BLaER1 (cell line): ENCODE measurements around the gene KRT37.

Source experiments
- H3K27ac ChIP-seq: shearing (Covaris generic); formaldehyde crosslinking; 2 replicates; pipeline ENCODE4 v1.8.1; 2022
- H3K27me3 ChIP-seq: shearing (Covaris generic); formaldehyde crosslinking; 2 replicates; pipeline ENCODE4 v1.8.1; 2022
- H3K36me3 ChIP-seq: shearing (Covaris generic); formaldehyde crosslinking; 2 replicates; pipeline ENCODE4 v1.8.1; 2022
- H3K4me1 ChIP-seq: shearing (Covaris generic); formaldehyde crosslinking; 2 replicates; pipeline ENCODE4 v1.8.1; 2022
- H3K4me2 ChIP-seq: shearing (Covaris generic); formaldehyde crosslinking; 2 replicates; pipeline ENCODE4 v1.8.1; 2022
- H3K4me3 ChIP-seq: shearing (Covaris generic); formaldehyde crosslinking; 2 replicates; pipeline ENCODE4 v1.8.1; 2022
- H3K9ac ChIP-seq: shearing (Covaris generic); formaldehyde crosslinking; 2 replicates; pipeline ENCODE4 v1.8.1; 2022
- H3K9me3 ChIP-seq: shearing (Covaris generic); formaldehyde crosslinking; 2 replicates; pipeline ENCODE4 v1.8.1; 2022
- H4K20me1 ChIP-seq: shearing (Covaris generic); formaldehyde crosslinking; 2 replicates; pipeline ENCODE4 v1.8.1; 2022
- Cebpa-rat ChIP-seq: shearing (Covaris generic); IDR thresholded peaks from 2 replicates; pipeline ENCODE4 v1.8.1; 2022

KRT37 gene

DNA sequence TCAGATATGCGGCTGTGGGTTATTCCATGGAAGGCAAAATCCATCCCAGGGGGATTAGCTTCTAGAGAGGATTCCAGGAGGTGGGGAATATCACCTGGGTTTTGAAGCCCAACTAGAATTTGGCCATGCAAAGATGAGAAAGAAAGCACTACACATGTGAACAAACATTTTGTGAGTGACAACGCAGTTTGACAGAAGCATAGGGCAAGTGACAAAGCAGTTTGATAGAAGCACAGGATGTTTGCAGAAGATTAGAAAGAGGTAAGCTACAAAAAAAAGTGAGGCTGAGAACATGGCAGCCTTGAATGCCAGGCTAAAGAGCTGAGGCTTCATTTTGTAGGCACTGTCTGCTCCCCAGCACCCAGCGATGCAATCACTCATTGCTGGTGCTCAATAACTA is 28.7 kb upstream of the KRT37 start:
- no peaks in the 10 kb centered on the region for H3K27me3 ChIP-seq
- no peak for TF ChIP-seq Cebpa-rat

DNA sequence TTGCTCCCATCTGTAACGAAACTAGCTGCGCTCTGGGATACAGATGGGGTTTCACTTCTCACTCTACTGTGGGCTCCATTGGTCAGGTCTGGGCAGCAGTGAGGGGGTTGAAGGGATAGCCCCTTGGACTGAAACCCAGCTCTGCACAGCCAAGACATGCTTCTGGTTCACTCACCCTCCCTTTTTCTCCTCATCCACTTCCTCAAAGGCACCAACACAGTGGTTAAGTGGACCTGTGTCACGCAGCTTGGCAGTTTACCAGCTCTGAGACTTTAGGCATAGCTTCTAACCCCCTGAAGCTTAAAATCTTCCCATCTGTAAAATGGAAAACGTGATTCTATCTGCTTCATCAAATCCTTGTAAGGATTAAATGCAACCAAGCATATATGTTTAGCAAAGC is 27.9 kb upstream of the KRT37 start:
- H4K20me1 ChIP-seq = no peaks in the 10 kb centered on the region
- no peaks in the 10 kb centered on the region for H3K27me3 ChIP-seq
- H3K4me1 ChIP-seq = no peaks in the 10 kb centered on the region
- no peak overlapping the region for H3K9ac ChIP-seq
- no peak for TF ChIP-seq Cebpa-rat
- no peak overlapping the region for H3K27ac ChIP-seq
- H3K36me3 ChIP-seq = no peaks in the 10 kb centered on the region
- 0 out of 2 replicates have a peak, but pooled peaks cover 11% of the 10 kb centered on the region for H3K9me3 ChIP-seq
- H3K4me3 ChIP-seq = no peak overlapping the region
- no peak overlapping the region for H3K4me2 ChIP-seq

More for the DNA sequence above, 28.7 kb upstream of the KRT37 start:
- Histone ChIP-seq H3K9ac (no peak overlapping the region), H3K36me3 (no peaks in the 10 kb centered on the region), H3K27ac (no peak overlapping the region), H3K9me3 (0 out of 2 replicates have a peak, but pooled peaks cover 11% of the 10 kb centered on the region), H4K20me1 (no peaks in the 10 kb centered on the region), H3K4me3 (no peak overlapping the region), H3K4me1 (no peaks in the 10 kb centered on the region), H3K4me2 (no peak overlapping the region)

DNA sequence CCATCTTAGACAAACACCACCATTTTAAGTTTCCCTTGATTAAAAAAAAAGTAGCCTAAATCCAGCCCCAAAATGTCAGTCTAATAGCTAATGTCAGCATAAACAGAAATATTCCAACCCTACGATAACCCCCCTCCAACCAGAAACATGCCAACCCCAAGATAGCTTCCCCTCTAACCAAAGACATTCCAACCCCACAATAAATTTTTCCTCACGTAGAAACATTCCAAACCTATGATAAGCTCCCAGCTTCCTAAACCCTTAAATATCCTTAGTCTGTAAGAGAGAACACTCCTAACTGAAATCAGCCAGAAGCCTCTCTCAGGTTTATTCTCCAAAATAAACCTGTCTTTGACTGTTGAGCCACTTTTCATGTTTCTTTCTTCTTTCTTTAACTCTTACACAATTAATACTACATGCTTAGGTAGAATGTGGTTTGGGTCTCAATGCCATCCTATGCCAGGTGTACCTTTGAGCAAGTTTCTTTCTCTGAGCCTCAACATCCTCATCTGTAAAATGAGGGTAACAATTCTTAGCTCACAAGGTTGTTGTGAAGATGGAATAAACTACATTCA is 26.9 kb upstream of the KRT37 start:
- Histone ChIP-seq H4K20me1 (no peaks in the 10 kb centered on the region), H3K4me3 (no peak overlapping the region), H3K4me1 (peaks cover 6% of the 10 kb centered on the region), H3K4me2 (no peak overlapping the region), H3K9ac (no peak overlapping the region), H3K27me3 (no peaks in the 10 kb centered on the region), H3K27ac (no peak overlapping the region), H3K9me3 (0 out of 2 replicates have a peak, but pooled peaks cover 11% of the 10 kb centered on the region), H3K36me3 (no peaks in the 10 kb centered on the region)
- TF ChIP-seq Cebpa-rat = no peak

DNA sequence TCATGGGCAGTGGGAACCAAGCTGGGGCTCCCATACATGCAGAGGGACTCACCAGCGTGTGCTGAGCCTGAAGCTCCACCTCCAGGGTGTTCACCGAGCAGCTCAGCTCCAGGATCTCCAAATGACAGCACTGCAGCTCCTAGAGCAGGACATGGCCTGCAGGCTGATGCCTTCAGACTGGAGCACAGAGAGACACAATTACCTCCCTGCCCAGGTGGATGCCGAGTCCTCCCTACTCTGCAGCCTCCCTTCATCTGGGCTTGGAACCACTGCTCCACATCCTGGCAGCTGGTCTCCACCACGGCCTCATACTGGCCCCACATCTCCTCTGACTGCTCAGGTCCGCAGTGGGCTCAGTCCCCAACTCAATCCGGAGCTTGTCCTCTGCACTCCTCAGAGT is 24.6 kb upstream of the KRT37 start:
- Histone ChIP-seq H3K9me3 (0 out of 2 replicates have a peak, but pooled peaks cover 11% of the 10 kb centered on the region), H4K20me1 (no peaks in the 10 kb centered on the region), H3K27me3 (no peaks in the 10 kb centered on the region), H3K27ac (no peak overlapping the region), H3K4me1 (peaks cover 9% of the 10 kb centered on the region), H3K9ac (no peak overlapping the region), H3K36me3 (no peaks in the 10 kb centered on the region), H3K4me3 (no peak overlapping the region), H3K4me2 (no peak overlapping the region)
- no peak for TF ChIP-seq Cebpa-rat

DNA sequence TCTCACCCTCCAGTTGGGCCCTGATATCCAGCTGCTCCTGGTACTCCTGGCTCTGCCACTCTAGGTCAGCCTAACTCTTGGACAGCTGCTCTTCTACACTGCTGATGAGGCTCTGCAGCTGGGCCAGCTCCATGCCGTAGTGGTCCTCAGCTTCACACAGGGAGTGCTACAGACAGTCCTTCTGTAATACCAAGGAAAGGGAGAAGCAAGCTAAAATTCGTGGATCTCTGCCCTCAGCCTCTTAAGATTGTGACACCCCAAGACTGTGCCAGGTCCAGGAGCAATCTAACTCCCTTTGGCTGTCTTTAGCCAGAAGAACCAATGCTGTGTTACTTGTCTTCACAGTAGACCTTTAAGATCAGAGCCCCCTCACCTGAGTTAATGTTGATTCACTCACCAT is 24.1 kb upstream of the KRT37 start:
- Histone ChIP-seq H3K36me3 (no peaks in the 10 kb centered on the region), H3K4me3 (no peak overlapping the region), H3K4me2 (no peak overlapping the region), H4K20me1 (no peaks in the 10 kb centered on the region), H3K9me3 (0 out of 2 replicates have a peak, but pooled peaks cover 11% of the 10 kb centered on the region), H3K4me1 (peaks cover 9% of the 10 kb centered on the region), H3K27ac (no peak overlapping the region), H3K27me3 (no peaks in the 10 kb centered on the region), H3K9ac (no peak overlapping the region)
- no peak for TF ChIP-seq Cebpa-rat

DNA sequence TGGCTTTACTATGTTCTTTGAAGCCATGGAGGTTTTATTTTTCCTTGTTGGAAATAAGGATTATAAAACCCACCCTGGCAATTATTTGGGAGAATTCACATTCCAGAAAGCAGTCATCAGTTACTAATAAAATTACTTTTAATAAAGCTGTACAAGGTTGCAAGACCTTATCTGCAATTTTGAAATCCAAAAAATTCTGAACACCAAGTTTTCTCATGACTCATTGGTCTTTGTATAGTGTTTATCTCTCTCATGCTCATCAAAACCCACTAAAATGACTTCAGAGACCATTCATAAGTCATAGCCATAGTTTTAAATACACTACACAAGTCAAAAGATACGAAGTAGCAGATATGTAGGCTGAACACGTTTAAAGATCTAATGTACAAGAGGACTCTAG is 22.4 kb upstream of the KRT37 start:
- TF ChIP-seq Cebpa-rat = no peak
- no peak overlapping the region for H3K27ac ChIP-seq
- H3K4me3 ChIP-seq = no peak overlapping the region
- no peak overlapping the region for H3K9ac ChIP-seq
- no peaks in the 10 kb centered on the region for H4K20me1 ChIP-seq
- peaks cover 9% of the 10 kb centered on the region for H3K4me1 ChIP-seq
- no peaks in the 10 kb centered on the region for H3K36me3 ChIP-seq
- 0 out of 2 replicates have a peak, but pooled peaks cover 7% of the 10 kb centered on the region for H3K9me3 ChIP-seq
- H3K27me3 ChIP-seq = no peaks in the 10 kb centered on the region
- H3K4me2 ChIP-seq = peak overlapping the region; percentile 32

DNA sequence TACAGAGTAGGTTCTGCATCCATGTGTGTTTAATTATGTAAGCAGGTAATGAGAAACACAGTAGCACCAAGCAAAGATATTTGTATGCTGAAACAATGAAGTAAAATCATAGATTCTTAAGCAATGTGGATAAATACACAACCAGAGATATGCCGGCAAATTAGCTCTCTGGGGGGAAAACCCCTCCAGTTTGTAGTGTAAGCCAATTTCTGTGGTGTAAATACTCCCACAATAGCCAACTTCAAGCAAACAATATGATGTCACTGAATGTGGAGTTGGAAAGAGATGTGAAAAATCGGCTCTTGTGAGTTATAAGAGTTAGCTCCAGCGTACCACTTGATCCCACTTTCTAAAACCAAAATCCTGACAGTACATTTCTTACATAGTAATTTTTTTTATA is 20.3 kb upstream of the KRT37 start:
- H3K9ac ChIP-seq = no peak overlapping the region
- H3K27me3 ChIP-seq = no peaks in the 10 kb centered on the region
- H3K4me2 ChIP-seq = no peak overlapping the region
- peaks cover 9% of the 10 kb centered on the region for H3K4me1 ChIP-seq
- TF ChIP-seq Cebpa-rat = no peak
- no peak overlapping the region for H3K4me3 ChIP-seq
- no peaks in the 10 kb centered on the region for H3K36me3 ChIP-seq
- H3K9me3 ChIP-seq = no peaks in the 10 kb centered on the region
- H4K20me1 ChIP-seq = no peaks in the 10 kb centered on the region
- H3K27ac ChIP-seq = no peak overlapping the region

DNA sequence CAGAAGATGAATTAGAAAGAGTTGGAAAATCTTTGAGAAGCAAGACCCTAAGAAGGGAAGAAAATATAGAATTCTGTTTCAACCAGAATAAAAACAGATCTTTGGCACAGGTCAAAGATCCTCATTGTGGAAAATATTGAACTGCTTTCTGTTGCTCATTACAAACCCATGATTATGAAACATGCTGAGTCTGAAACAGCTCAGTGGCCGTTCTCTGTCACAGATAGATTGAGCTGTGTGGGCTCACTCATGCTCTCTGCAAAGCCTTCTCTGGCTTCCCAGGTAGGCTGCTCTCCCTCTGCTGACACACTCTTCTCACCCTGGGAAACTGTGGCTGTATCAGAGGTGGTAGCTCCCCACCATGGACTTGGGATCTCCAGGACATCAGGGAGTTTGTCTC is 19.8 kb upstream of the KRT37 start:
- H3K4me2 ChIP-seq = no peak overlapping the region
- H3K9me3 ChIP-seq = no peaks in the 10 kb centered on the region
- no peak for TF ChIP-seq Cebpa-rat
- H3K4me3 ChIP-seq = no peak overlapping the region
- no peaks in the 10 kb centered on the region for H3K27me3 ChIP-seq
- no peak overlapping the region for H3K27ac ChIP-seq
- H4K20me1 ChIP-seq = no peaks in the 10 kb centered on the region
- peaks cover 9% of the 10 kb centered on the region for H3K4me1 ChIP-seq
- no peaks in the 10 kb centered on the region for H3K36me3 ChIP-seq
- H3K9ac ChIP-seq = no peak overlapping the region

DNA sequence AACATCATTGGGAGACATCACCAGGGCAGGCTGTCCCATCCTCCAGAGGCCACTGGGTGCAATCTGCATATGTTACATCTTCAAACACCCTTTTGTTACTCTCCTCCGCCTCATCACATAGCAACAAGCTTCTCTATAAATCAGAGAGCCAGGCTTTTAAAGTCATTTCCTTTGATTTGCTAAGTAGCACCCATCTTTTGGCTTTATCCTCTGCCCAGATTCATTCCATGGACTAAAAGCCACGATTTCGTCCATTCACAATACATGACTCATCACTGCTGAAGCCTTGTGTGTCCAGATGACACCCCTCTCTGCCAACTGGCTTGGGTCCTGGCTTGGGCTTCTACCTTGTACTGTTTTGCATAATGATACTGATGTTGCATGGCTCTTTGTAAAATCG is 18.4 kb upstream of the KRT37 start:
- no peak overlapping the region for H3K9ac ChIP-seq
- H3K27ac ChIP-seq = no peak overlapping the region
- no peaks in the 10 kb centered on the region for H4K20me1 ChIP-seq
- H3K36me3 ChIP-seq = no peaks in the 10 kb centered on the region
- H3K9me3 ChIP-seq = no peaks in the 10 kb centered on the region
- no peak overlapping the region for H3K4me2 ChIP-seq
- no peaks in the 10 kb centered on the region for H3K27me3 ChIP-seq
- no peak for TF ChIP-seq Cebpa-rat
- no peak overlapping the region for H3K4me3 ChIP-seq
- H3K4me1 ChIP-seq = peaks cover 9% of the 10 kb centered on the region

DNA sequence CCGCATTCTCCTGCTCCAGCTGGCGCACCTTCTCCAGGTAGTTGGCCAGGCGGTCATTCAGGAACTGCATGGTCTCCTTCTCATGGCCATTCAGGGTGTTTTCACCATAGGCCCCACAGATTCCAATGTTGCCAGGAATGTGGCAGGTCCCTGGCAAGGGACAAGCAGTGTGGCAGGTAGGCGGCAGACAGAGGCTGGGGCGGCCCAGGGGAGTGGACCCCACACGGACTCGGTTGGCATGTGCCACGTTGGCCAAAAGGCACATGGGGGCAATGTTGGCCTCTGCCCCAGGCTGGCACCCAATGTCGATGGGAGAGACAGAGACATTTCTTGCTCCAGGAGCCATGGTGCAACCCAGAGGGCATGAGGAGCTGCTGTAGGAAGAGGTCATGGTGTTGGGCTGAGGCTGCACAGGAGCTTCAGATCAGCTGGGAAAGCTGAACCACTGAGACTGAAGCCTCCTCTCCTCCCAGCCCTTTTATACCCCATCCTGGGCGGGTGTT is 16.2 kb upstream of the KRT37 start, which contains the start of gene KRT38:
Gene KRT38 (minus strand): TSS at position 453 of the 503 bp plus-strand sequence. CDS start 62 bp downstream, at position 391.
- no peak within 1 kb of the TSS for H3K27ac ChIP-seq
- H4K20me1 ChIP-seq = no peaks in the 10 kb centered on the region
- H3K4me3 ChIP-seq = no peak within 1 kb of the TSS
- no peaks in the 10 kb centered on the region for H3K36me3 ChIP-seq
- TF ChIP-seq Cebpa-rat = no peak
- no peaks in the 10 kb centered on the region for H3K9me3 ChIP-seq
- no peak within 1 kb of the TSS for H3K9ac ChIP-seq
- H3K4me1 ChIP-seq = no peaks in the 10 kb centered on the region
- no peak within 1 kb of the TSS for H3K4me2 ChIP-seq
- no peaks in the 10 kb centered on the region for H3K27me3 ChIP-seq
